ENCODE measurements around the gene APEH.
"Not testable (repeated sequence)": the region's sequence is repeated elsewhere in the genome, so short reads cannot be mapped to it uniquely, and the experiment has no call there.

The APEH gene

GRCh38 chr3:49670940-49671290 lies 3.2 kb upstream of the APEH start:
- DNase-seq = no peak

- DNase-seq = peak; percentile 76
These were observed 2.6 kb upstream of the APEH start for GRCh38 chr3:49671291-49672288.

GRCh38 chr3:49673121-49673714 lies 933 bp upstream of the APEH start:
- DNase-seq = no peak

- peak; percentile 18 for DNase-seq
These were observed 389 bp downstream of the APEH start for GRCh38 chr3:49674497-49674983.

GRCh38 chr3:49675912-49676311 lies 1.8 kb downstream of the APEH start:
- no peak for DNase-seq

GRCh38 chr3:49680493-49681231 lies 6.5 kb downstream of the APEH start:
- DNase-seq = no peak

- DNase-seq = no peak
These were observed 7.0 kb downstream of the APEH start for GRCh38 chr3:49681232-49681522.

GRCh38 chr3:49681543-49681942 lies 7.4 kb downstream of the APEH start:
- DNase-seq = no peak

- DNase-seq = no peak
These were observed 9.0 kb downstream of the APEH start for GRCh38 chr3:49683162-49683561.

- not testable (repeated sequence) for DNase-seq
These were observed 10.3 kb downstream of the APEH start for GRCh38 chr3:49684453-49684852.

- not testable (repeated sequence) for DNase-seq
These were observed 11.0 kb downstream of the APEH start for GRCh38 chr3:49685103-49685502.

GRCh38 chr3:49685846-49686245 lies 11.7 kb downstream of the APEH start:
- DNase-seq = not testable (repeated sequence)

- peak; percentile 38 for DNase-seq
These were observed 12.2 kb downstream of the APEH start for GRCh38 chr3:49686346-49686745.

GRCh38 chr3:49686769-49687423 lies 12.7 kb downstream of the APEH start:
- DNase-seq = peak; percentile 50

- not testable (repeated sequence) for DNase-seq
These were observed 13.3 kb downstream of the APEH start for GRCh38 chr3:49687424-49687795.

GRCh38 chr3:49688338-49689045 lies 14.3 kb downstream of the APEH start:
- not testable (repeated sequence) for DNase-seq

- DNase-seq = peak; percentile 93
These were observed 15.1 kb downstream of the APEH start, which contains the start of the genes MST1 and RNF123 for GRCh38 chr3:49689046-49689907. MST1 (minus strand) TSS chr3:49689474; CDS start chr3:49688691, 783 bp downstream. RNF123 (plus strand) TSS chr3:49689557; CDS start chr3:49691166, 1,609 bp downstream.

- not testable (repeated sequence) for DNase-seq
These were observed 15.9 kb downstream of the APEH start for GRCh38 chr3:49689908-49690624.

- DNase-seq = not testable (repeated sequence)
These were observed 16.7 kb downstream of the APEH start for GRCh38 chr3:49690856-49691255.

GRCh38 chr3:49691481-49691880 lies 17.3 kb downstream of the APEH start:
- not testable (repeated sequence) for DNase-seq

Data from activated naive CD4-positive, alpha-beta T cell treated with Interleukin-2 at 50 U/mL for 16 hours (primary cell).